PC-3 (cell line): ENCODE results near the gene STARD5.

Experiments used
- EZH2 ChIP-seq: fragments of 300-600 bp; sonication (generic); IDR thresholded peaks from one replicate; pipeline ENCODE4 v1.6.1; 2017; ENCODE audit warnings: antibody characterized with exemption, mild to moderate bottlenecking, low read length; ENCODE audit not compliant: unreplicated experiment
- EZH2phosphoT487 ChIP-seq: fragments of 300-600 bp; sonication (generic); IDR thresholded peaks from 2 replicates; pipeline ENCODE4 v1.6.1; 2018; ENCODE audit warnings: mild to moderate bottlenecking, antibody characterized with exemption, low read length, borderline replicate concordance
- TF ChIP-seq, protein P1 (sequence below): fragments of 300-600 bp; sonication (generic); conservative IDR thresholded peaks from 2 replicates; pipeline ENCODE4 v1.5.1; 2017; ENCODE audit warnings: antibody characterized with exemption, low read depth, mild to moderate bottlenecking, low read length

DNA sequence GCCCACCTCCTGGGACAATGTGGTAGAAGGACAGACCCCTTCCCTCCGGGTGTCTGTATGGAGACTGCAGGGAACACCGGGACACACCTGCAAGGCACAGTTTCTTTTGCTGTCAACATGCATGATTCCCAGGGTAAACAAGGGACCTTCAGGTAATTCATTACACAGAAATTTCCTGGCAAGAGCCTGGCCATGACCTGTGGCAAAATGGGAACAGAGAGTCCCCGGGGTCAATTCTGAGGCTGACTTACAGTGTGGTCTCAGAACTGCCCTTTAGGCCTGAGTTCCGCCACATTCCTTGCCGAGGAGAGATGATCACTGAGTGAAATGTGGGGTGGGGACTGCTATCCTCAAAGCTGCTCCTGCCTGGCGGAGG lies 6.3 kb downstream of the STARD5 start:
- TF ChIP-seq, protein P1, sequence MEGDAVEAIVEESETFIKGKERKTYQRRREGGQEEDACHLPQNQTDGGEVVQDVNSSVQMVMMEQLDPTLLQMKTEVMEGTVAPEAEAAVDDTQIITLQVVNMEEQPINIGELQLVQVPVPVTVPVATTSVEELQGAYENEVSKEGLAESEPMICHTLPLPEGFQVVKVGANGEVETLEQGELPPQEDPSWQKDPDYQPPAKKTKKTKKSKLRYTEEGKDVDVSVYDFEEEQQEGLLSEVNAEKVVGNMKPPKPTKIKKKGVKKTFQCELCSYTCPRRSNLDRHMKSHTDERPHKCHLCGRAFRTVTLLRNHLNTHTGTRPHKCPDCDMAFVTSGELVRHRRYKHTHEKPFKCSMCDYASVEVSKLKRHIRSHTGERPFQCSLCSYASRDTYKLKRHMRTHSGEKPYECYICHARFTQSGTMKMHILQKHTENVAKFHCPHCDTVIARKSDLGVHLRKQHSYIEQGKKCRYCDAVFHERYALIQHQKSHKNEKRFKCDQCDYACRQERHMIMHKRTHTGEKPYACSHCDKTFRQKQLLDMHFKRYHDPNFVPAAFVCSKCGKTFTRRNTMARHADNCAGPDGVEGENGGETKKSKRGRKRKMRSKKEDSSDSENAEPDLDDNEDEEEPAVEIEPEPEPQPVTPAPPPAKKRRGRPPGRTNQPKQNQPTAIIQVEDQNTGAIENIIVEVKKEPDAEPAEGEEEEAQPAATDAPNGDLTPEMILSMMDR, result no peak
- TF ChIP-seq EZH2, result no peak
- no peak for TF ChIP-seq EZH2phosphoT487
